Smooth muscle cell (in vitro differentiated cells): ENCODE data around the gene NTSR1. TPM values are rescaled to one million over a fixed set of nuclear protein-coding genes. Genes with fewer than 3 reads are reported as not detected.
A peak's percentile ranks its signal among the peaks of the same experiment; 100 is the strongest.

Experiments
- DNase-seq: peaks from one replicate; lab custom pipeline; 2025; ENCODE audit not compliant: unreplicated experiment; lab: John Stamatoyannopoulos, UW
- H2AFZ ChIP-seq: fragments of 200-600 bp; sonication (generic); 2 replicates; pipeline ENCODE4 v1.6.0; 2016; ENCODE audit warnings: antibody characterized with exemption, low read depth, mild to moderate bottlenecking
- H3F3A ChIP-seq: fragments of 200-600 bp; sonication (generic); 2 replicates; pipeline ENCODE4 v1.6.0; 2017; ENCODE audit warnings: antibody characterized with exemption, low read depth
- H3K27ac ChIP-seq: fragments of 200-600 bp; sonication (generic); 2 replicates; pipeline ENCODE4 v1.5.1; 2016; ENCODE audit warnings: low read depth, mild to moderate bottlenecking
- H3K27me3 ChIP-seq: fragments of 200-600 bp; sonication (generic); 2 replicates; pipeline ENCODE4 v1.6.1; 2016; ENCODE audit warnings: low read depth, mild to moderate bottlenecking
- H3K36me3 ChIP-seq: fragments of 200-600 bp; sonication (generic); 2 replicates; pipeline ENCODE4 v1.5.1; 2016; ENCODE audit warnings: low read depth
- H3K4me1 ChIP-seq: fragments of 200-600 bp; sonication (generic); 2 replicates; pipeline ENCODE4 v1.5.1; 2016; ENCODE audit warnings: low read depth
- H3K4me2 ChIP-seq: fragments of 200-600 bp; sonication (generic); 2 replicates; pipeline ENCODE4 v1.6.0; 2016; ENCODE audit warnings: mild to moderate bottlenecking
- H3K4me3 ChIP-seq: fragments of 200-600 bp; sonication (generic); 2 replicates; pipeline ENCODE4 v1.5.1; 2016; ENCODE audit warnings: mild to moderate bottlenecking
- H3K79me2 ChIP-seq: fragments of 200-600 bp; sonication (generic); 2 replicates; pipeline ENCODE4 v1.6.0; 2016; ENCODE audit warnings: low read depth, mild to moderate bottlenecking
- H3K9ac ChIP-seq: fragments of 200-600 bp; sonication (generic); 2 replicates; pipeline ENCODE4 v1.6.0; 2016; ENCODE audit warnings: low read depth
- H3K9me3 ChIP-seq: fragments of 200-600 bp; sonication (generic); replicated peaks from 2 replicates; pipeline ENCODE4 v1.5.1; 2016; ENCODE audit warnings: low read depth
- H4K20me1 ChIP-seq: fragments of 200-600 bp; sonication (generic); 2 replicates; pipeline ENCODE4 v1.6.0; 2016; ENCODE audit warnings: low read depth
- WGBS: methylation state at CpG from one replicate; pipeline ENCODE4 v1.1.7; 2016; ENCODE audit warnings: low lambda C conversion rate; 5-methylcytosine and 5-hydroxymethylcytosine counted together
- polyA plus RNA-seq: library from polyadenylated mRNA; unstranded; fragments of >200 nt; fragmentation: Nextera tagmentation; extraction: Ambion mirVana; gene quantifications from 2 replicates; pipeline ENCODE4 v1.2.1, GENCODE V29; 2016
- total RNA-seq: library from RNA; depleted of rRNA; stranded (reverse); fragments of >200 nt; gene quantifications from 2 replicates; pipeline ENCODE4 v1.2.3, GENCODE V29; 2014
- TF ChIP-seq, protein P1 (sequence below): fragments of 200-600 bp; sonication (generic); IDR thresholded peaks from 2 replicates; pipeline ENCODE4 v1.5.1; 2017; ENCODE audit warnings: borderline replicate concordance, mild to moderate bottlenecking, antibody characterized with exemption; ENCODE audit not compliant: insufficient read depth, poor library complexity, severe bottlenecking

The NTSR1 gene
- total and polyA plus RNA-seq, 2 experiments from 2014 or later = 0.09 TPM; not detected in 1

DNA sequence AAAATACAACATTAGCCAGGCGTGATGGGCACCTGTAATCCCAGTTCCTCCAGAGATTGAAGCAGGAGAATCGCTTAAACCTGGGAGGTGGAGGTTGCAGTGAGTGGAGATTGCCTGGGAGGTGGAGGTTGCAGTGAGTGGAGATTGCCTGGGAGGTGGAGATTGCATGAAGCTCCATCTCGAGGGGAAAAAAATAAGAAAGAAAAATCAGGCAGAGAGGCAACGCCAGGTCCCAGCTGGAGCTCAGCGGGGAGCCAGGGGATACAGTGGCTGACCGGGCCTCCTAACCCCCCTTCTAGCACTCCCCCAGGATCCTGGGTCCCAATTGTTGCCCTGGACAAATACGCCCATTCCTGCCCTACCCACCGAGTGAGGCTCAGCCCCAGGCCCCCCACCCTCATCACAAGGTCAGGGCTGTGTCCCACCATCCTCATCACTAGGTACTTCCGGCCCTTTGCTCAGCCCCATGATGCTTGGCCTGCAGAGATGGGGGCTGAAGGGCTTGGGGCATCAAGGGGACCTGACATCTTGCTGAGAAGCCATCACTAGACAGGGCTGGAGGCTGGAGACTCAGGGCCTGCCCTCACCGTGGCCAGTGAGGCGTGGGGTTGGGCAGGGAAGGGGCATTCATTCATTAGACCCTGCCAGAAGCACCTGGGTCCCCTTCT lies 97.9 kb downstream of the NTSR1 start:
- DNase-seq = no peak
- H3F3A ChIP-seq = peaks cover 7% of the 10 kb centered on the region
- no peaks in the 10 kb centered on the region for H3K36me3 ChIP-seq
- TF ChIP-seq, protein P1, sequence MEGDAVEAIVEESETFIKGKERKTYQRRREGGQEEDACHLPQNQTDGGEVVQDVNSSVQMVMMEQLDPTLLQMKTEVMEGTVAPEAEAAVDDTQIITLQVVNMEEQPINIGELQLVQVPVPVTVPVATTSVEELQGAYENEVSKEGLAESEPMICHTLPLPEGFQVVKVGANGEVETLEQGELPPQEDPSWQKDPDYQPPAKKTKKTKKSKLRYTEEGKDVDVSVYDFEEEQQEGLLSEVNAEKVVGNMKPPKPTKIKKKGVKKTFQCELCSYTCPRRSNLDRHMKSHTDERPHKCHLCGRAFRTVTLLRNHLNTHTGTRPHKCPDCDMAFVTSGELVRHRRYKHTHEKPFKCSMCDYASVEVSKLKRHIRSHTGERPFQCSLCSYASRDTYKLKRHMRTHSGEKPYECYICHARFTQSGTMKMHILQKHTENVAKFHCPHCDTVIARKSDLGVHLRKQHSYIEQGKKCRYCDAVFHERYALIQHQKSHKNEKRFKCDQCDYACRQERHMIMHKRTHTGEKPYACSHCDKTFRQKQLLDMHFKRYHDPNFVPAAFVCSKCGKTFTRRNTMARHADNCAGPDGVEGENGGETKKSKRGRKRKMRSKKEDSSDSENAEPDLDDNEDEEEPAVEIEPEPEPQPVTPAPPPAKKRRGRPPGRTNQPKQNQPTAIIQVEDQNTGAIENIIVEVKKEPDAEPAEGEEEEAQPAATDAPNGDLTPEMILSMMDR = no peak
- H3K9ac ChIP-seq = no peak overlapping the region
- peak overlapping the region; percentile 97 for H3K4me3 ChIP-seq
- no peak overlapping the region for H2AFZ ChIP-seq
- H3K79me2 ChIP-seq = peaks cover 21% of the 10 kb centered on the region
- H3K27ac ChIP-seq = no peak overlapping the region
- no peaks in the 10 kb centered on the region for H3K9me3 ChIP-seq
- 90% methylated on average over 8 of the region's 11 CpGs for WGBS
- peaks cover 40% of the 10 kb centered on the region for H4K20me1 ChIP-seq
- H3K4me2 ChIP-seq = peak overlapping the region; percentile 97
- no peaks in the 10 kb centered on the region for H3K27me3 ChIP-seq
- peaks cover 4% of the 10 kb centered on the region for H3K4me1 ChIP-seq

DNA sequence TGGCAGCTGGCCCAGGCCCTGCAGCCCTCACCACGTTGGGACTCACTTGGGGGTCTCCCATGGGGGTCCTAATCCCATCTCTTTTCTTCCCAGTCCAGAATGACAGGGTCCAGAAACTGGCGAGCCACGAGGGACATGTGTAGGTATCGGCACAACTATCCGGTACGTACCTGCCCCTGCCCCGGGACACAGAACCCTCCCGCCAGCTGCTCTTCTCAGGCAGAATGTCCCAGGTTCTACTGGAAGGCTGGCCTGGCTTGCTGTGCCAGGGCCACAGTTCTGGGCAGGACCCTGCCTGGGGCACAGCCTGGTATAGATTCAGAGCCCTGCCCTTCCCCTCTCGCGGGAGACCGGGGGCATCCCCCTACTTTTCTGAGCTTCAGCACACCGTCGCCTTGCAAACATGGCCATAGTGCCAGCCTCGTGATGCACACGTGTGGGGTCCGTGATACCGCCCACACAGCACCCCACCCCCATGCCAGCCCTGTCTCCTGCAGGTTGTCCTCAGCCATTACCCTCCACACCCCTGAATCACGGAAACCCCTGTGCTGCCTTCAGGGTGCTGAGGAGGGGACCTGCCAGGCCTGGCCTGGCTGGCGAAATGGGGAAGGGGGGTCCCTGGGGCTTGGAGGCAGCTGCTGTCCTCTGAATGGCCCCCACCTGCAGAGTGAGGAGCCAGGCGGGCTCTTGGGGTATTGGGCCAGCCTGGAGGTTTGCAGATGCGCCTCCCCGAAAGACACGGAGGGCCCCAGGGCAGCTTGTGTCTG lies 99.0 kb downstream of the NTSR1 start:
- Histone ChIP-seq H3K9ac (no peak overlapping the region), H3K79me2 (peaks cover 21% of the 10 kb centered on the region), H3K27ac (no peak overlapping the region), H3K36me3 (no peaks in the 10 kb centered on the region), H3K9me3 (no peaks in the 10 kb centered on the region), H3K4me2 (no peak overlapping the region), H4K20me1 (peaks cover 40% of the 10 kb centered on the region), H2AFZ (no peak overlapping the region), H3K27me3 (no peaks in the 10 kb centered on the region), H3K4me1 (peaks cover 4% of the 10 kb centered on the region), H3F3A (peaks cover 7% of the 10 kb centered on the region), H3K4me3 (no peak overlapping the region)
- TF ChIP-seq, protein P1 = no peak
- no peak for DNase-seq
- WGBS = 93% methylated on average over 23 of the region's 23 CpGs

DNA sequence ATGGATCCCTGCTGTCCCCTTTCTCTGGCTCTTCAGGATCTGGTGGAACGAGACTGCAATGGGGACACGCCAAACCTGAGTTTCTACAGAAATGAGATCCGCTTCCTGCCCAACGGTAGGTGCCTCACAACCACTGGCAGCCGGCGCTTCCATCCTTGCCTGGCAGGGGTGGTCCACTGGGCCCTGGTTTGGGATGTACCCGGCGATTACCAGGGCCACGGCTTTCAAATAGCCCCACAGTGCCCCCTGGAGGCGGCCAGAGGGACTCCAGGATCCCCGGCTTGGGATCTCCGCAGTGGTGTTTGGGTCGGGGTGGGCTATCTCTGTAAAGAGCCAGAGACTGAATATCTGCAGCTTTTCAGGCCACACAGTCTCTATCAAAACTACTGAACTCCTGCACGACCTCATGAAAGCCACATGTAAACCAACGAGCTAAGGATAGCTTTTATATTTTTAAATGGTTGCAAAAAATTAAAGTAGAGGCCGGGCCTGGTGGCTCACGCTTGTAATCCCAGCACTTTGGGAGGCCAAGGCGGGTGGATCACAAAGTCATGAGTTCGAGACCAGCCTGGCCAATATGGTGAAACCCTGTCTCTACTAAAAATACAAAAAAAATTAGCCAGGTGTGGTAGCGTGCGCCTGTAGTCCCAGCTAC lies 99.7 kb downstream of the NTSR1 start:
- Histone ChIP-seq H3F3A (peaks cover 7% of the 10 kb centered on the region), H3K4me3 (no peak overlapping the region), H3K4me2 (no peak overlapping the region), H3K9ac (no peak overlapping the region), H3K27ac (no peak overlapping the region), H3K36me3 (no peaks in the 10 kb centered on the region), H3K79me2 (peaks cover 21% of the 10 kb centered on the region), H4K20me1 (peaks cover 40% of the 10 kb centered on the region), H2AFZ (no peak overlapping the region), H3K9me3 (no peaks in the 10 kb centered on the region), H3K4me1 (peaks cover 4% of the 10 kb centered on the region), H3K27me3 (no peaks in the 10 kb centered on the region)
- peak; percentile 45 for DNase-seq
- TF ChIP-seq, protein P1 = peak; percentile 96
- WGBS = 47% methylated on average over 21 of the region's 21 CpGs
